Measurements from ENCODE around the gene TTC21B.
"Not testable (repeated sequence)": the region's sequence is repeated elsewhere in the genome, so short reads cannot be mapped to it uniquely, and the experiment has no call there.

TTC21B gene

GRCh38 chr2:165886487-165887146 lies 67.0 kb downstream of the TTC21B start:
- no peak for DNase-seq (ENCODE audit: low read depth in 3 of 3)

GRCh38 chr2:165877565-165878550 lies 75.7 kb downstream of the TTC21B start:
- no peak for DNase-seq (ENCODE audit: low read depth in 3 of 3)

GRCh38 chr2:165876712-165877111 lies 76.9 kb downstream of the TTC21B start:
- DNase-seq (ENCODE audit: low read depth in 3 of 3): no peak

DNA sequence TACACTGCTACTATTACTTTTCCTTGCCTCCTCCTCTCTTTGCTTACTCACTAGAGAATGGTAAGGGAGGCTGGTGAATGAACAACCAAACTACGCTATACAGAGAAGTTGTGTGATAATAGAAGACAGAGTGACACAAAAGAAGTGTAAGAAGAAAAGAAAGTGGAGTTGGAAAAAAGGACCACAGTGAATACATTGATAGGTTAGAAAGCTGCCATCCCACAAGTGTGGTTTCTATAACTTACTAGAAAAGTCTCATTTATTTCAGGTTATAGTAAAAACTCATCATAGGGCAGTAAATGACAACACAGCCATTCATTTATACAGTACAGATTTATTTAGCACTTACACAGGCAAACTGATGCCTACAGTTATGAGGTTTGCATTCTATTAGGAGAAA lies 77.3 kb downstream of the TTC21B start:
- DNase-seq (ENCODE audit: low read depth in 3 of 3): no peak

GRCh38 chr2:165874445-165875039 lies 79.0 kb downstream of the TTC21B start:
- DNase-seq (ENCODE audit: low read depth in 3 of 3): no peak

- DNase-seq (ENCODE audit: low read depth in 3 of 3): no peak
These were observed 81.3 kb downstream of the TTC21B start for GRCh38 chr2:165872101-165872791.

DNA sequence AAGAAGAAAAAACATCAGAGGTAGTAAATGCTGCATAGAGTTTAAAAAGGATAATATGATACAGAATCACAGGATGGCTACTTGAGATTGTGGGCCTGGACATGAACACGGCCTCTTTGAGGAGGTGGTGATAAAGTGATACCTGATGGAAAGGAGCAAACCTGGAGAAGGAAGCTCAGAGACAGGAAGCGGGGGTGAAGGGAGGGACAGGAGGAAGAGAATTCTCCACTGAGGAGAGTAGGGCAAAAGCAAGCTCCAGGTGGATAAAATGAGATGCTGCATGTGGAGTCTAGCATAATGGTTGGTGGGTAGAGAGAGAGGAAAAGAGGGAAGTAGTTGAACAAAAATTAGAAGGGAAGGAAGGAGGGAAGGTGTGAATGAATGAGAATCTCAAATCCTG lies 82.6 kb downstream of the TTC21B start:
- DNase-seq (ENCODE audit: low read depth in 3 of 3): no peak

DNA sequence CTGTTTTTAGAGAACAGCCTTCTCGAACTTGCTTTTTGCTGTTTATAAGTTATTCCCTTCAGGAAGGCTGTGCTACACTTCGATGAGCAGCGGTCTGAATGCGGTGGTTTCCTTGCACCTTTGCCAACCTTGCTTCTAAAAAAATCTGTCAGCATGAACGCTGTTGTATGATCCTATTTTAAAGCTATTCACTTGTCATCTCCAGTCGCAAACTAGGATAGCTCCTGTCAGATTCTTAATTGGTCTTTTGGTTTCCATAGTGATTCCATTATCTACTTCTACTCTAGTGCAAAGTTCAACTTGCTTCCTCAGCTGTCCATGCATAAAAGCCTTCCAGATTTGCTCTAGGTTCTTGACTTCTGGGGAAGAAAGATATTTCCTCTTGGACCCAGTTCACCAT lies 83.2 kb downstream of the TTC21B start:
- no peak for DNase-seq (ENCODE audit: low read depth in 3 of 3)

DNA sequence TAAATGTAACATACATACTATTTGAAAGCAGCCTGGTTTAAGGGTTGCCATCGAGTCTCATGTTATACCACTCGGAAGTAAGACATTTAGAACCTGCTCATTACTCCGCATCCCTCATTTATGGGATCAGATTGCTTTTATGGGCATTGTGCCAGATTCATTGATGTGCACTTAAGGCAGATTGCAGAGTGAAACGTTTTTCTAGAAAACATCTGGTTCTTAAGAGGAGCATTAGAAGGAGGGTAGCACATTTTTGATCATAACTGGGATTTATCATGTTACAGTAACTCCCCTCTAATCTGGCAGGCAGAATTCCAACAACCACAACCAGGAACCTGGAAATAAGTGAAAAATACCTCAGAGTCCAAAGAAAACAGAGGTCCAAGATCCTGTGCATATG lies 85.4 kb downstream of the TTC21B start:
- DNase-seq (ENCODE audit: low read depth in 3 of 3): no peak

DNA sequence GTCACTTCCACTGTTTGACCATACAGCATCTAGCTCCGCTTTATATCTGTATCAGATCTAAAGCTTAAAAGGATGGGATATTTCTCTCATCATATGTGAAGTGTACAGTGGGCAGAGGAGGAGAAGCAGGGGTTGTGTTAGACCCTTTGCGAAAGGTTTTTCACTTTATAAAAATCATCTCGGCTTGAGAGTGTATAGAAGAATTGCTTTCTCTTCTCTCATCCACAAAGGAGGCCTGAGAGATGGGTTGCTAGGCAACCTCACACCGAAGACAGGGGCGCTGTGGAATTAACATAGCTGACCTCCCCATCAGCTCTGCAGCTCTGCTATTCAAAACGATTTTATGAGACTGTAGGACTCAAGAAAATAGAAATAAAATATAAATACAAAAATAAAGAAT lies 89.3 kb downstream of the TTC21B start:
- no peak for DNase-seq (ENCODE audit: low read depth in 3 of 3)

DNA sequence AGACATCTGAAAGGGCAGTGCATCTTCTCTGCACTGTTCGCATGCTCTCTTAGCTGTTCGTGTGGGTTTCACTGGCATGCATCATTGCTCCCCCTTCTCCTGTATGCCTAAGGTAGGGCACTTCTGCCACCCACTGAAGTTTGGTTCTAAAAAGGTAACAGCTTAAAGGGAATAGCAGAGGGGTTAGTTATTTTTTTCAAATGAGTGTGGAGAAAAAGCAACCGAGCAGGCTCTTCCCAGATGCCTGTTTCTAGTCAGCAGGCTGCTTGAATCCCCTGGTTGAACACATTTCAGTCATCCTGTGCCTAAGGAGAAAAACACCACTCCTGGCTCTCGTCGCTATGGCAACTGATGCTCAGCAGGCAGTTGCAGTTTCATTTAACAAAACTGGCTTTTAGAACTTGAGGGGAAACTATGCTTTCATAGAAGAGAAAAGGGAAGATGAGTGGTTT lies 89.7 kb downstream of the TTC21B start:
- peak in 1 of 3 experiments; percentile 1 for DNase-seq (ENCODE audit: low read depth in 3 of 3)

DNA sequence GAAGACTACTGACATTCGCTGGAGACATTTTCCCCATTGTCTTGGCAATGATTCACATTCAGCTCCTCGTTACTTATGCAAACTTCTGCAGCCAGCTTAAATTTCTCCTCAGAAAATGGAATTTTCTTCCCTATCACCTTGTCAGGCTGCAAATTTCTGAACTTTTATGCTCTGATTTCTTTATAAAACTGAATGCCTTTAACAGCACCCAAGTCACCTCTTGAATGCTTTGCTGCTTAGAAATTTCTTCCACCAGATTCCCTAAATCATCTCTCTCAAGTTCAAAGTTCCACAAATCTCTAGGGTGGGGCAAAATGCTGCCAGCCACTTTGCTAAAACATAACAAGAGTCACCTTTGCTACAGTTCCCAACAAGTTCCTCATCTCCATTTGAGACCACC lies 92.5 kb downstream of the TTC21B start:
- DNase-seq (ENCODE audit: low read depth in 3 of 3): not testable (repeated sequence)

GRCh38 chr2:165859723-165860122 lies 93.9 kb downstream of the TTC21B start:
- DNase-seq (ENCODE audit: low read depth in 3 of 3): not testable (repeated sequence)

DNA sequence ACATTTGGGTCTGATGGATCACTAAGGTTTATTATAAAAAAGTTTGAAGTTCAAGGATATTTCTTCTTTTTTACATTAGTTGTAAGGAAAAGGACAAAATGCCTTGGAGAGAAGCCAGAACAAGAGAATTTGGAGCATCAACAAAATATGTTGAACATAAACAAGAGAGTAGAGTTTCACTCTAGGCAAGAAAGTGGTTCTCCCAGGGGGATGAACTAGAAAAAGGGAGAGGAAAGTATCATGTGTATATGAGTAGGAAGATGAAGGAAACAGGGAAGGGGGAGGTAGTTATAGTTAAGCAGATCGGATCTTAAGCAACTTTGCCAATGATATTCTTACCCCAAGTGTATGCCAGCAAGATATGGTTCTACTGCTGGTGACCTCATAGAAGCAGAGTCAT lies 95.7 kb downstream of the TTC21B start:
- DNase-seq (ENCODE audit: low read depth in 3 of 3): no peak

DNA sequence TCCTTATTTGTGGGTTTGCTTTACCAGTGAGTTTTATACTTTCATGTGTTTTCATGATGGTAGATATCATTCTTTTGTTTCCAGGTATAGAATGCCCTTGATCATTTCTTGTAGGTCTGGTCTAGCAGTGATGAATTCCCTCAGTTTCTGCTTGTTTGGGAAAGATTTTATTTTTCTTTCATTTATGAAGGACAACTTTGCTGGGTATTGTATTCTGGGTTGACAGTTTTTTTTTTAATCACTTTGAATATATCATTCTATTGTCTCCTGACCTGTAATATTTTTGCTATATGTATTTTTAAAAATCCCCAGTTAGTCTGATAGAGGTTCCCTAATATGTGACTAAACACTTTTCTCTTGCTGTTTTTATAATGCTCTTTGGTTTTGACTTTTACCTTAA lies 101.2 kb downstream of the TTC21B start:
- DNase-seq (ENCODE audit: low read depth in 3 of 3): no peak

DNA sequence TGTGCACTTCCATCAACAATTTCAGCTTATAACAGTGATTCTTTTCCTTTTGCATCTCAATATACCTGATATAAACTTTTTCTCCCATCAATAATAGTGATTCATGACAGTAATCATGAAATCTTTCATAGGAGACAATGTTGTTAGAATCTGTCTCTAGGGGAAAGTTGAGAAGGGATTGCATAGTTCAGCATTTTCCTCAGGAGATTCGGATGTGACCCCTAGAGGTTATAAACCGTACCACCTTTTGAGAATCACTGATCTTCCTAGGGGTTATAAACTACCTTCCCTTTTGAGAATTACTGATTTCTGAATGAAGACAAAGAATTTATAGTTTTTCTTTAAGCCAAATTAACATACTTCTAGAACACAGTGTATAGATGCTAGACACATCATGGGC lies 106.6 kb downstream of the TTC21B start:
- no peak for DNase-seq (ENCODE audit: low read depth in 3 of 3)

DNA sequence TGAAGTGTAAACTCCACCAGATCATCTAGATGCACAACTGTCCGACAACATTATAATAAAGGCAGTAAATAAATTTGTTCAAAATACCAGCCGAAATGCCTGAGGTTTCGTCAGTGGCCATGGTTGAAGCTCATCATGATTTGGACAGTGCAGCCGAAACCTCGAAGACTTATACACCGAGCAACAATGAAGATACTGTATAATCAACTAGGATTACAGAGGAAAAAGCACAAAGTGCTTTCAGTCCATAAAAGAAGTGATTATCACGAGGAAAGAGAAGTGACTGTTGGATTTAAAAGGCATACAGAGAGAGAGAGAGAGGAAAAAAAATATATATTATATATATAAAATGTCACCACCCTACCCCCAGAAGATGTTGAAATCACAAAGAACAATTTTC lies 107.5 kb downstream of the TTC21B start:
- DNase-seq (ENCODE audit: low read depth in 3 of 3): no peak

GRCh38 chr2:165844216-165844615 lies 109.4 kb downstream of the TTC21B start:
- DNase-seq (ENCODE audit: low read depth in 3 of 3): no peak

GRCh38 chr2:165843351-165843750 lies 110.2 kb downstream of the TTC21B start:
- no peak for DNase-seq (ENCODE audit: low read depth in 3 of 3)

DNA sequence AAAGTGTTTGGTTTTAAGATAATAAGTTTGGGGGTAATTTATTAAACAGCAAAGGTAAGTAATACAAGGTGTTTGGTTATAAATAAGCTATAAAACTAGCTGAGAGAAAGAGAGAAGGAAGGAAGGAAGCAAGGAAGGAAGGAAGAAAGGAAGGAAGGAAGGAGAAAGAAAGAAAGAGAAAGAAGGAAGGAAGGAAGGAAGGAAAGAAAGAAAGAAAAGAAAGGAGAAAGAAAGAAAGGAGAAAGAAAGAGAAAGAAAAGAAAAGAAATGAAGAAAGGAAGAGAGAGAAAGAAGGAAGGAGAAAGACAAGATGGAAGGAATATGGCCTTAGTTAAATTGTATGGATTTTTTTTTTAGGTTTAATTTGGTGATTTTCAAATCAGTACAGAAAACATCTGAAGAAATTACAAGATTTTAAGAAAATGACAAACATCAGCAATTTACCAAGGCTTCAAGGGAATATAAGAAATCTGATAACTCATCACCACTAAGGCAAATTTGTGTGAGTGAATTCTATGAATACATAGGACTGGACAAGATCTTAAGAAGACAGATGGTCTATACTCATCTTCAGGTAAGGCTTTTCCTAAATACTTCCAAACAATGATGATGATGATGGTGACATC lies 113.1 kb downstream of the TTC21B start:
- no peak for DNase-seq (ENCODE audit: low read depth in 3 of 3)

DNA sequence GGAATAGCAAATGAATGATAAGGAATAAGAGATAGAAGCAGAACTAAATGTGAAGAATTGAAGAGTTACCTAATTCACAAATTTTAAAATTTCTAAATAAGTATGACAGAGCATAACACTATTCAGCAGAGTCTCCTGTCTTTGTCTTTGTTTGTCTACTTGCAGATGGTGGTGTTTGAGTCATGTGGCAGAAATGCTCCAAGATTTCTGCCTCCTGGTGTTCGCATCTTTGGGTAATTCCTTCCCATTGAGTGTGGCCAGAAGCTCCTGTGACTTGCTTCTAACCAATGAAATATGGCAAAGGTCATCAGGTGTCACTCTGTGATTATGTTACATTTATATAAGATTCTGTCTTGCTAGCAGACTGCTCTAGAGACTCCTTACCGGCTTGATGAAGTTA lies 114.0 kb downstream of the TTC21B start:
- no peak for DNase-seq (ENCODE audit: low read depth in 3 of 3)

DNA sequence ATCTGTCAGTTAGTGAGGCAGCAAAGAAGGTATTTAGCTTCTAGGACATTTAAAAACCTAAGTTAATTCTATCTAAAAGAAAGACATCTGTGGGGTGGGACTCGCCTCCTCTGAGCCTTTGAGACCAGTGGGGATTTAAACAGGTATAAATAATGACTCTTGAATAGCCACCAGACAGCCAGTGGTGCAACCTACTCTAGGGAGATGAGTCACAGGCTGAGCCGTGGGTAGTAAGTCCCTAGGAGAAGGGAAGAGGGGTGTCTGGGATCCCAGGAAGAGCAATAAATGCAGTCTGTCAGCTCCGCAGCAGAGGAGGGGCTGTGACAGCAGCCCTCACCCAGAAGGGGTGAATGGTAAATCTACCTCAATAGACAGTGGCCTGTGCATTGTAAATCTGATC lies 116.5 kb downstream of the TTC21B start:
- no peak for DNase-seq (ENCODE audit: low read depth in 3 of 3)

Measured in stimulated activated CD4-positive, alpha-beta T cell treated with anti-CD3 and anti-CD28 coated beads, TNF-alpha, amount 100 ng/mL, for 24 hours (primary cell).